NCI-H1436 treated with DMSO at 0.1 percent for 48 hours (cell line): Measurements from ENCODE around the gene KIAA0753.

ENCODE experiments used
- DNase-seq: peaks from one replicate; lab custom pipeline; 2025; lab: John Stamatoyannopoulos, UW

The KIAA0753 gene

GRCh38 chr17:6641247-6641863, 844 bp upstream of the KIAA0753 start:
- no peak for DNase-seq

- no peak for DNase-seq
These were observed 650 bp downstream of the KIAA0753 start for GRCh38 chr17:6639586-6640535.

GRCh38 chr17:6639014-6639585, 1.4 kb downstream of the KIAA0753 start:
- no peak for DNase-seq

- no peak for DNase-seq
These were observed 2.2 kb downstream of the KIAA0753 start for GRCh38 chr17:6638046-6638908.

GRCh38 chr17:6637458-6637840, 3.1 kb downstream of the KIAA0753 start:
- DNase-seq, result no peak

GRCh38 chr17:6636616-6637457, 3.7 kb downstream of the KIAA0753 start:
- no peak for DNase-seq

GRCh38 chr17:6636105-6636504, 4.4 kb downstream of the KIAA0753 start:
- DNase-seq, result no peak

GRCh38 chr17:6633263-6633662, 7.2 kb downstream of the KIAA0753 start:
- no peak for DNase-seq

- DNase-seq, result no peak
These were observed 8.0 kb downstream of the KIAA0753 start for GRCh38 chr17:6632530-6632929.

GRCh38 chr17:6630390-6630789, 10.1 kb downstream of the KIAA0753 start:
- DNase-seq, result no peak

- no peak for DNase-seq
These were observed 13.5 kb downstream of the KIAA0753 start for GRCh38 chr17:6627019-6627418.

GRCh38 chr17:6626616-6627015, 13.9 kb downstream of the KIAA0753 start:
- no peak for DNase-seq

GRCh38 chr17:6623941-6624340, 16.6 kb downstream of the KIAA0753 start:
- no peak for DNase-seq

- DNase-seq, result no peak
These were observed 29.3 kb downstream of the KIAA0753 start for GRCh38 chr17:6611231-6611630.

- no peak for DNase-seq
These were observed 30.5 kb downstream of the KIAA0753 start for GRCh38 chr17:6610011-6610410.

GRCh38 chr17:6608321-6608720, 32.2 kb downstream of the KIAA0753 start:
- no peak for DNase-seq

GRCh38 chr17:6605142-6605541, 35.4 kb downstream of the KIAA0753 start:
- no peak for DNase-seq

- DNase-seq, result no peak
These were observed 36.7 kb downstream of the KIAA0753 start for GRCh38 chr17:6603744-6604325.

- no peak for DNase-seq
These were observed 38.4 kb downstream of the KIAA0753 start for GRCh38 chr17:6602141-6602540.

- no peak for DNase-seq
These were observed 41.1 kb downstream of the KIAA0753 start for GRCh38 chr17:6599364-6599763.

GRCh38 chr17:6597727-6598126, 42.8 kb downstream of the KIAA0753 start:
- DNase-seq, result no peak
